Activated effector memory CD4-positive, alpha-beta T cell treated with Interleukin-2 at 50 U/mL for 16 hours (primary cell): ENCODE results near the gene ASAP3.
"Not testable (repeated sequence)": the region's sequence is repeated elsewhere in the genome, so short reads cannot be mapped to it uniquely, and the experiment has no call there.

Experiments used
- DNase-seq: peaks from one replicate; pipeline ENCODE4 v3.0.0-alpha.2; 2020

ASAP3 gene

GRCh38 chr1:23514111-23514679, 30.2 kb upstream of the ASAP3 start:
- DNase-seq = no peak

GRCh38 chr1:23509896-23510295, 25.9 kb upstream of the ASAP3 start:
- DNase-seq = no peak

DNA sequence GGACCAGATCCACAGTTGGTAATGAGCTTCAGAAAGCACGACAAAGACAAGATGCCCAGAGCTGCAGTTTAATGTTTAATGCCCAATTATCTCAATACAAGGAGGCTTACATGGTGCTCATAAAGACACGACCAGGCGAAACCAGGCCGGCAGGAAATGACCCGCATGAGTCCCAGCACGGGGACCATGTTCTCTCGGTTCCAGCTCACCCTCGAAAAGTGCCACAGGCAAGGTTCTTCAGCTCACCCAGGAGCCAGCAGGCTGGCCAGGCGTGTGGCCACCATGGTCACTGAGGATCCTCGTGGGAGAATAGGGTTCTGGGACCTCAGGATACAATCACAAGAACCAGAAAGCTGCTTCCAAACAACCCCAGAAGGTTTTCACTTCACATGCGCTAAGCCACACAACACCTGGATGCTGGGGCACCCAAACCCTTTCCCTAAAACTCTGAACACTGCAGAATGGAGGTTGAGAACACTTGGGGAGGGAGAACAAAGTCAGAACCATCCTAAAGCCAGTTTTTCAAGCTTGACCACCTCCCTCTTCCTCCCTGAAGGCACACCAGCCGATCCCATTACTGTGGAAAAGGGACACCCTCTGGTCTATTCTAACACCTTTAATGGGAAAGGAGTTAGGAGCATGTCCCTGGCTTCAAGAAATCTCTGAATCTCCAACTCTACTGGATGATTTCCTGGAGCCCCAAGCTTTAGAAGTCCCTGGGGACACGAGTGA, 22.6 kb upstream of the ASAP3 start:
- no peak for DNase-seq

- no peak for DNase-seq
These were observed 21.9 kb upstream of the ASAP3 start for GRCh38 chr1:23505851-23506250.

- not testable (repeated sequence) for DNase-seq
These were observed 20.2 kb upstream of the ASAP3 start for GRCh38 chr1:23504156-23504555.

- no peak for DNase-seq
These were observed 19.0 kb upstream of the ASAP3 start for GRCh38 chr1:23502951-23503350.

GRCh38 chr1:23500466-23500865, 16.5 kb upstream of the ASAP3 start:
- no peak for DNase-seq

- no peak for DNase-seq
These were observed 13.9 kb upstream of the ASAP3 start for GRCh38 chr1:23497777-23498439.

- DNase-seq = no peak
These were observed 12.7 kb upstream of the ASAP3 start for GRCh38 chr1:23496490-23497181.

GRCh38 chr1:23494836-23495235, 10.9 kb upstream of the ASAP3 start:
- DNase-seq = not testable (repeated sequence)

GRCh38 chr1:23492776-23493175, 8.8 kb upstream of the ASAP3 start:
- not testable (repeated sequence) for DNase-seq

DNA sequence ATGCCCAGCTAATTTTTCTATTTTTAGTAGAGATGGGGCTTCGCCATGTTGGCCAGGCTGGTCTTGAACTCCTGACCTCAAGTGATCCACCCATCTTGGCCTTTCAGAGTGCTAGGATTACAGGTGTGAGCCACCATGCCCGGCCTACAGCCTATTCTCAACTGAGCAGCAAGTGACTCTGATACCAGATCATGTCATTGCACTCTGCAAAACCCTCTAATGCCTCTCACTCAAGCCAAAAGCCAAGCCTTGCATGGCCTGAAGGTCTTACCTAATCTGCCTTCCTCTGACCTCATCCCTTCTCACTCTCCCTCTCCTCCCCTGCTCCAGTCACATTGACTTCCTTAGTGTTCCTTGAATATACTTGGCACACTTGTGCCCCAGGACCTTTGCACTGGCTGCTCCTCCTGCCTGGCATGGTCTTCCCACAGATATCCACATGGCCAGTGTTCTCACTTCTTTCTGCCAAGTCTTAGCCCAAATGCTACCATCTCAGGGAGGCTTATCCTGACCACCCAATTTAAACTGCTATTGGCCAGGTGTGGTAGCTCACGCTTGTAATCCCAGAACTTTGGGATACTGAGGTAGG, 8.2 kb upstream of the ASAP3 start:
- no peak for DNase-seq

DNA sequence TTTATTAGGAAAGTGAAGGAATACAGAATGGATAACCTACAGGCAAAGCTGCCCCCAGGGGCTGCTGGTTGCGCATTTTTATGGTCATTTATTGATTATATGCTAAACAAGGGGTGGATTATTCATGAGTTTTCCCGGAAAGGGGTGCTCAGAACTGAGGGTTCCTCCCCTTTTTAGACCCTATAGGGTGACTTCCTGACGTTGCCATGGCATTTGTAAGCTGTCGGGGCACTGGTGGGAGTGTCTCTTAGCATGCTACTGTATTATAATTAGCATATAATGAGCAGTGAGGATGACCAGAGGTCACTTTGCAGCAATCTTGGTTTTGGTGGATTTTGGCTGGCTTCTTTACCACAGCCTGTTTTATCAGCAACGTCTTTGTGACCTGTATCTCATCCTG, 5.9 kb upstream of the ASAP3 start:
- no peak for DNase-seq

GRCh38 chr1:23485002-23485332, 988 bp upstream of the ASAP3 start:
- DNase-seq = no peak

- DNase-seq = peak; percentile 91
These were observed 448 bp upstream of the ASAP3 start for GRCh38 chr1:23484253-23485001.

- DNase-seq = no peak
These were observed 2.1 kb downstream of the ASAP3 start for GRCh38 chr1:23481904-23482303.

- DNase-seq = no peak
These were observed 2.9 kb downstream of the ASAP3 start for GRCh38 chr1:23481026-23481597.

DNA sequence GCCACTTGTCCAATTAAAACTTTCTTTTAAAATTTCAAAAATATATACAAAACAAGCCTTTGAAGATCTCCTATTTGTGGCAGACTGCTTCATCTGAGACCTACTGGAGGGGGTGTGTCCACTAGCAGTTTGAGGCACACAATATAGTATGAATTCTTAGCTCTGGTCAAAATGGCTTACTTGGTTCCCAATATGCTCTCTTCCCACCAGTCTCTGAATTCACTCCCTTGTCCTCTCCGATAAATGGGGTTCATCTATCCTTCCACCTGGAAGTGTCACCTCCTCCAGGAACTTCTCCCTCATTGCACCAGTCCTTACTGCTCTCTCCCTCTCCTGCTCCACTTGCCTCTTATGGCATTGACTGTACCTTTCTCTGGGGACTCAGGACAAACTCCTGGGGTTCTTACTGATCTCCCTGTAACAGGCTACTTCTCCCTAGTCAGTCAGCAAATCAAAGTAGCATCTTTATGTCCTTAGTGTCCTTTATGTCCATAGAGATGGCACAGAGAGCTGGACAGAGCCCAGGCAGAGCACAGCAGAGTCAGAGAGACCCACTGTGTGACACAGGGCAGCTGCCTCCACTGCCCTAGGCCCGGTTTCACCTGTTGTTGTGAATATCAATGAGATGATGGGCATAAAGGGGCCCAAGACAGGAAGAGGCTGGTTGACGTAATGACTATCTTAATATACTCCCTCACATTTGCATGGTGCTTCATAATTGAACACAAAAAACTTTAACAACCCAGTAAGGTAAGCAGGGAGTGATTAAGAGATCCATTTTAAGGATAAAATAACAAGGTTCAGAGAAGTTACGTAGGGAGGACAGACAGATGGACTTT, 3.6 kb downstream of the ASAP3 start:
- DNase-seq = no peak

DNA sequence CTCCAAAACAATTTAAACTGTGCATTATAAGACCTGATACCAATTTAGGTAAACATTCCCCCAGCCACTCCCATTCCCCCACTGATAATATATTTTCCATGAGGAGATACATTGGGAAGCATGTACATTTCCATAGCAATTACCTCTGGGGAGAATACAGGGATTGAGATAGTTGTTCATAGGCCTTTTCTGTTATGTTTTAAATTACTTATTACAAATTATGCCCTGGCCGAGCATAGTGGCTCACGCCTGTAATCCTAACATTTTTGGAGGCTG, 4.4 kb downstream of the ASAP3 start:
- no peak for DNase-seq

- no peak for DNase-seq
These were observed 4.9 kb downstream of the ASAP3 start for GRCh38 chr1:23478896-23479665.
